Activated naive CD4-positive, alpha-beta T cell treated with anti-CD3 and anti-CD28 coated beads, Interleukin-2, amount 50 U/mL, for 72 hours (primary cell): ENCODE measurements around the gene DCTN1. TPM values are rescaled to one million over a fixed set of nuclear protein-coding genes. Genes with fewer than 3 reads are reported as not detected.

ENCODE experiments used
- ATAC-seq, 2 donors: fragments of 150-1000 bp; cut with Tn5 transposase; 2 replicates each; pipeline ENCODE4 v1.10.0; 2021; ENCODE audit warnings: mild to moderate bottlenecking in 2 of 2, moderate library complexity in 2 of 2
- DNase-seq, 2 donors: peaks; one replicate each; pipeline ENCODE4 v3.0.0; 2021 to 2022; ENCODE audit warnings: low spot score in 2 of 2
- H3K27ac Mint-ChIP-seq, 2 donors: one replicate each; pipeline ENCODE4 v1.8.0; 2022; ENCODE audit warnings: mild to moderate bottlenecking in 2 of 2, mixed read lengths in 2 of 2
- H3K36me3 Mint-ChIP-seq, 2 donors: one replicate each; pipeline ENCODE4 v1.8.0; 2022; ENCODE audit warnings: mixed read lengths in 2 of 2
- H3K9me3 Mint-ChIP-seq, 2 donors: one replicate each; pipeline ENCODE4 v1.8.0; 2022; ENCODE audit warnings: mixed read lengths in 2 of 2
- total RNA-seq, 2 donors: library from RNA; stranded (reverse); gene quantifications; one replicate each; pipeline ENCODE4 v1.2.3, GENCODE V29; 2022

DCTN1 gene
- total RNA-seq, 2 donors from 2014 or later: 45.6 to 97.1 TPM

DNA sequence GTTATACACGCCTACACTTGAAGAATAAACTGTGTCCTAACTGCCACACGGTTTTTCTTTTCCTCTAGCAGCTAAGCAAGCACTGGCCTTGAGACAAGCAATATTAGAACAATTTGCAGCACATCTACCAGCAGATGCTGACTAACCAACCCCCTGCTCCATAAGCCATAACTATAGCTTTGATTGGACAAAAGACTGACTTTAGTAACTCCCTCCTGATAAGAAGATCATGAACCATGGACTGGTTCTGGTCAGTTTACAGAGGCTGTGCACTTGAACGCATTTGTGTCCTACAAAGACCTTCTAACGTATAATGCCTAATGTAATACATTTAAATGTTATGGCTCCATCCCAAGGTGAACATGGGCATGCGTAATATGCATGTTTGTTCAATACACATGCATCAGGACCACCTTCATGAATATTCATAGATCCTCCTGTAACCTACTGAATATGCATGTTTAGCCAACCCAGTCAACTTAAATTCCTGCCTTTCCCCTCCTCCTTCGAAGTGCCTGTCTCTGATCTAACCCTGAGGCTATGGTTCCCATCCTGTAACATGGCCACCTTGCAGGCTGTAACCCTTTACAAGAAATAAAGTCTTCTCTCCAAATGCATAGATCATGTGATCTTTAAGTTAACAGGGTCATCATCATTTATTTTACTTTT lies 63.4 kb downstream of the DCTN1 start:
- Mint-ChIP-seq H3K9me3 (no peaks in the 10 kb centered on the region), H3K36me3 (no peaks in the 10 kb centered on the region), H3K27ac (no peak overlapping the region)
- DNase-seq: no peak
- ATAC-seq: no peak

DNA sequence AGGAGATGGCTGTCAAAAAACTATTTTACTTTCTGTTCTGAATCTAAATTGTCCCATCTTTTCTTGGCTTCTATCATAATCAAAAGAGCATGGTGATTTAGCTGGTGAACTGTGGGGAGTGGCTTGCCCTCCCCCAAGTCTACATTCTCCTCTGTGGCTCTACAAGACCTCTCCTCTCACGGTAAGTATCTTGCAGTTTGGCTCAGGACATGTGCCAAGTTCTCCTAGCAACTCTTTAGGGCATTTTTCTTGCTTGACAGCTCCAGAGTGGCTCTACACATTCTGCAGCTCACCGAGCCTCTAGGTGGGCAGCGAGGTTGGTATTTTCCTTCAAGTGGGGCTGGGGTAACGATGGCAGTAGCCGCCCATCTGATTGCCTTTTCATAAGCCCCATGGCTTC lies 66.0 kb downstream of the DCTN1 start:
- H3K9me3 Mint-ChIP-seq: no peaks in the 10 kb centered on the region
- no peak overlapping the region for H3K27ac Mint-ChIP-seq
- no peak for DNase-seq
- no peaks in the 10 kb centered on the region for H3K36me3 Mint-ChIP-seq
- ATAC-seq: no peak

DNA sequence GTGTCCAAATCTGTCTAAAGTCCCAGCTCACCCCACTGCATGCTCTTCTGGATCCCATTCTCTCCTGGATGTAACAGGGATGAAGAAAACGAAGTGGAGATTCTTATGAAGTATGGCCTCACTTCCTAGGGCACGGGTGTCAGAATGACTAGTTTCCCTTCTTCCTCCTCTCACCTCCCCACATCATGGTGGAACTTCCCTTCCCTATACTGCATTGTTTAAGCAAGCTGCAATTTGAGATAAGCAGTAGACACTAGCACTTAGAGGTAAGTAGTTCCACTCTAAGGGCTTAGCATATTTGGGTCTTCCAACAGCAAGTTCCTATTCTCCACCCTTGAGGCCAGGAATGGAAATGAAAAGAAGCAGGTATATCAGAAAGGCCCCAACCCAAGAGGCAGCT lies 66.6 kb downstream of the DCTN1 start:
- DNase-seq: no peak
- Mint-ChIP-seq H3K27ac (no peak overlapping the region), H3K9me3 (no peaks in the 10 kb centered on the region), H3K36me3 (no peaks in the 10 kb centered on the region)
- no peak for ATAC-seq

DNA sequence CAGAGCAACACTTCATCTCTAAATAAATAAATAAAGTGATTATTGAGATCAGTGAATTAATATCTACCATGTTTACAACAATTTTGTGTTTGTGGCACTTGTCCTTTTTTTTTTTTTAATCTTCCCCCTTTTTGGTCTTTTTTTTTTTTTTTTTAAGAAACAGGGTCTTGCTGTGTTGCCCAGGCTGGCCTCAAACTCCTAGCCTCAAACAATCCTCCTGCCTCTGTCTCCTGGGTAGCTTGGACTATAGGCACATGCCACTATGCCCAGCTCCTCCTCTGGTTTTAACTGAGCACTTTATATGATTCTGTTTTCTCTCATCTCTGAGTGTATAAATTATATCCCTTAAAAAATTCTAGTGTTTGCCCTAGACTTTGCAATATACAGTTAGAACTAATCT lies 67.2 kb downstream of the DCTN1 start:
- DNase-seq: no peak
- Mint-ChIP-seq H3K36me3 (no peaks in the 10 kb centered on the region), H3K9me3 (no peaks in the 10 kb centered on the region), H3K27ac (no peak overlapping the region)
- ATAC-seq: no peak

Other genes with a start within 250 kb of the DCTN1 start
- gene BOLA3, start 232.4 kb downstream of the DCTN1 start, total RNA-seq: 10 to 100 TPM; 15.8 to 96.7 TPM
- 100 to 1,000 TPM; 151 to 173 TPM for gene MOB1A, start 201.4 kb downstream of the DCTN1 start, total RNA-seq
- 100 to 1,000 TPM; 413 to 484 TPM for gene MTHFD2, start 181.7 kb downstream of the DCTN1 start, total RNA-seq
- gene SLC4A5, start 36.9 kb downstream of the DCTN1 start, total RNA-seq: 1 to 10 TPM in 1 of 2 donors, under 1 TPM in 1; 0.89 to 1.6 TPM
- gene C2orf81, start 41.3 kb upstream of the DCTN1 start, total RNA-seq: 1 to 10 TPM; 2.1 to 6.4 TPM
- gene WDR54, start 41.4 kb upstream of the DCTN1 start, total RNA-seq: 100 to 1,000 TPM in 1 of 2 donors, 10 to 100 TPM in 1; 14.3 to 173 TPM
- 1 to 10 TPM in 1 of 2 donors, under 1 TPM in 1; 0.91 to 4.6 TPM for gene RTKN, start 61.6 kb upstream of the DCTN1 start, total RNA-seq
- 10 to 100 TPM; 26.2 to 50.3 TPM for gene INO80B, start 74.8 kb upstream of the DCTN1 start, total RNA-seq
- gene WBP1, start 78.1 kb upstream of the DCTN1 start, total RNA-seq: 10 to 100 TPM; 33.5 to 58.6 TPM
- 10 to 100 TPM; 61.8 to 64.7 TPM for gene MOGS, start 85.1 kb upstream of the DCTN1 start, total RNA-seq
- 10 to 100 TPM; 82.4 to 99.4 TPM for gene MRPL53, start 92.4 kb upstream of the DCTN1 start, total RNA-seq
- gene CCDC142, start 102.7 kb upstream of the DCTN1 start, total RNA-seq: 10 to 100 TPM; 16.4 to 25.3 TPM
- gene TTC31, start 102.8 kb upstream of the DCTN1 start, total RNA-seq: 10 to 100 TPM; 30.3 to 35.0 TPM
- gene LBX2, start 119.3 kb upstream of the DCTN1 start, total RNA-seq: under 1 TPM; 0.36 to 0.39 TPM
- 10 to 100 TPM; 26.2 to 39.9 TPM for gene PCGF1, start 127.4 kb upstream of the DCTN1 start, total RNA-seq
- under 1 TPM; 0.19 to 0.25 TPM for gene TLX2, start 134.1 kb upstream of the DCTN1 start, total RNA-seq
- gene DQX1, start 145.9 kb upstream of the DCTN1 start, total RNA-seq: 1 to 10 TPM in 1 of 2 donors, under 1 TPM in 1; 0.29 to 2.3 TPM
- 10 to 100 TPM; 42.3 to 97.1 TPM for gene AUP1, start 149.4 kb upstream of the DCTN1 start, total RNA-seq
- 10 to 100 TPM; 57.5 to 84.4 TPM for gene HTRA2, start 149.6 kb upstream of the DCTN1 start, total RNA-seq
- 1 to 10 TPM in 1 of 2 donors, under 1 TPM in 1; 0.20 to 1.5 TPM for gene LOXL3, start 173.6 kb upstream of the DCTN1 start, total RNA-seq
- 10 to 100 TPM; 23.6 to 25.6 TPM for gene DOK1, start 174.4 kb upstream of the DCTN1 start, total RNA-seq